ENCODE results near the gene P2RY10.
"Not testable (repeated sequence)": the region's sequence is repeated elsewhere in the genome, so short reads cannot be mapped to it uniquely, and the experiment has no call there.

P2RY10 gene, protein sequence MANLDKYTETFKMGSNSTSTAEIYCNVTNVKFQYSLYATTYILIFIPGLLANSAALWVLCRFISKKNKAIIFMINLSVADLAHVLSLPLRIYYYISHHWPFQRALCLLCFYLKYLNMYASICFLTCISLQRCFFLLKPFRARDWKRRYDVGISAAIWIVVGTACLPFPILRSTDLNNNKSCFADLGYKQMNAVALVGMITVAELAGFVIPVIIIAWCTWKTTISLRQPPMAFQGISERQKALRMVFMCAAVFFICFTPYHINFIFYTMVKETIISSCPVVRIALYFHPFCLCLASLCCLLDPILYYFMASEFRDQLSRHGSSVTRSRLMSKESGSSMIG

DNA sequence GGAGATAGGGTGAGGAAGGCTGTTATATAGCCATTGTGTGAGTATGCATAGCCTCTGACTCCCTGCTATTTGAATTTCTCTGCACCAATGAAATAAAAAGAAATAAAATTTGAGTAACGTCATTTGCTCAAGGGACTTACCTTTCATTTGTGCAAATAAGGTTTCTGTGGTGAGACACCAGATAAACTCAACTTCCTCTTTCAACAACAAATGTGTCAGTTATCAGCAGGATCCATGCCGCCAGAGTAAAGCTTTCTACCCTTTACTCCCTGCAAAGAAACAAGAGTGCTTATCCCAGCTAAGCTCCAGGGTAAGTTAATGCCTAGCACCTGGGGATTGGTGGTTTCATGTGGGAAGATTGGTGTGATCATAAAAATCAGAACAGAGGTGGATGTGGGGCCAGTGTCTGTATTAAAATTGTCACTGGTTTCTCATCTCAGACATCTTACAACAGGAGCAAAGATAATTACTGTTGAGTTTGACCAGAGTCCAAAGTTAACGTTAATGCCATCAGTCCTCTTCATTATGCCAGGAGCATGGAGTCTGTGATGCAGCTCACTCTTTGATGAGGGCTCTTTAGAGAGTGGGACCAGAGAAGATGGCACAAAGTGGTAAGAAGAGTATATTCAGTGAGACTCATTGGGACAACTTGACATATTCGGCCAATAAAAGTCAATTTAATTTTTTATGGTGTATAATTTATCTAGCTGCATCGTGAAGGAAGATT, at the start of gene P2RY10:
TSS of gene P2RY10 (plus strand) at position 206 of the 727 bp plus-strand sequence. CDS start 15,130 bp downstream, outside the sequence.
- DNase-seq (ENCODE audit: low spot score): no peak

DNA sequence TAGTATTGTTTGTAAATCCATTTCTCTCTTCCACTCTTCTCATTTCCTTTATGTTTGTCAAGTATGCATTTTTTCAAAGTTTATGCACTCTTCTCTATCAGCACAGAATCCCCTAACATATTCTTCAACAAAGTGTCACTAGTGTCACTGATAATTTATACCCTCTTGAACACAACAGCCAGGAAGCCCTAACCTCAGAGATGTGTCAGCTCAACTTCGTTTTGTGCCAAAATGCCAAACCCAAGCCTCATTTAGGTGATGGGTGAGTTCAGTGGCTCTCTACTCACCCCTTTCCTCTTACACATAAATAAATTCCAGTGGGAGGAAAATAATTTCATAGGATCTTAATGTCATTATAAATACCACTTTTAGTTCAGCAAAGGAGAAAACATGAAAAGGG, 22.4 kb upstream of the P2RY10 start:
- DNase-seq (ENCODE audit: low spot score): no peak

GRCh38 chrX:78923198-78924015, 21.8 kb upstream of the P2RY10 start:
- no peak for DNase-seq (ENCODE audit: low spot score)

- no peak for DNase-seq (ENCODE audit: low spot score)
Observed at GRCh38 chrX:78931814-78932213, 13.4 kb upstream of the P2RY10 start.

DNA sequence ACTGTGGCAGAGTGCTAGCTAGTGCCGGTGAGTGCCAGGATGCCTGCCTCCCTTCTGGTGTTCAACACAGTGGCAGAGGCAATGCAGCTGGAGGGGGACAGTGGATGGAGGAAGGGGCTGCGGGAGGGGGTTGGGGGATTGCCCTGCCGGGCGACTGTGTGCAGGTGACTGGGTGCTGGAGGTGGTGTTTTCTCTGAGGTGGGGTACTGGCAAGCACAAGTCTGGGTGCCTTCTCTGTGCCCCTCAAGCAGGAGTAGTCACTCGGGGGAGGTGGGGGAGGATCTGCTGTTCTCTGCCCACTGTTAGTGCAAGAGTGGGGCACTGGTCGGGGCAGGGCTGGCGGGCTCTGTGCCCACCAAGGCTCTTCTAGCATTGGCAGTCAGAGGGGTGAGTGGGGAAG, 10.3 kb upstream of the P2RY10 start:
- no peak for DNase-seq (ENCODE audit: low spot score)

DNA sequence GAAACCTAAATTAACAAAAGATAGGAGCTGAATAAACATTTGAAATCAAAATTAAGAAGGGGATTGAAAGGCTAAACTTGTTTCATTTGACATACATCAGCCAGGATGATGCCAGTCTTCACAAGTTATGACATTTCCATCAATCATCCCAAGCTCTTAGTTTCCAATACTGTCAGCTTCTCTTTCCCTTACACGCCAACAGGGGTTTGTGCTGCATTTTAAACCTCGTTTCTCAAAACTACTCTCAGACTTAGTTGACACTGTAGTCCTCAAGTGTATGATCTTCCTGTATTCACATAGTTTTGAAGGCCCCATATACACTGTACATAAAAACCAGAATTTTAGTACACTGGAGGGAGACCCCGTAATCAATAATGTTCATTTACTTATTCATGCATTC, 840 bp upstream of the P2RY10 start:
- no peak for DNase-seq (ENCODE audit: low spot score)

GRCh38 chrX:78946178-78946931, 1.2 kb downstream of the P2RY10 start:
- DNase-seq (ENCODE audit: low spot score): no peak

DNA sequence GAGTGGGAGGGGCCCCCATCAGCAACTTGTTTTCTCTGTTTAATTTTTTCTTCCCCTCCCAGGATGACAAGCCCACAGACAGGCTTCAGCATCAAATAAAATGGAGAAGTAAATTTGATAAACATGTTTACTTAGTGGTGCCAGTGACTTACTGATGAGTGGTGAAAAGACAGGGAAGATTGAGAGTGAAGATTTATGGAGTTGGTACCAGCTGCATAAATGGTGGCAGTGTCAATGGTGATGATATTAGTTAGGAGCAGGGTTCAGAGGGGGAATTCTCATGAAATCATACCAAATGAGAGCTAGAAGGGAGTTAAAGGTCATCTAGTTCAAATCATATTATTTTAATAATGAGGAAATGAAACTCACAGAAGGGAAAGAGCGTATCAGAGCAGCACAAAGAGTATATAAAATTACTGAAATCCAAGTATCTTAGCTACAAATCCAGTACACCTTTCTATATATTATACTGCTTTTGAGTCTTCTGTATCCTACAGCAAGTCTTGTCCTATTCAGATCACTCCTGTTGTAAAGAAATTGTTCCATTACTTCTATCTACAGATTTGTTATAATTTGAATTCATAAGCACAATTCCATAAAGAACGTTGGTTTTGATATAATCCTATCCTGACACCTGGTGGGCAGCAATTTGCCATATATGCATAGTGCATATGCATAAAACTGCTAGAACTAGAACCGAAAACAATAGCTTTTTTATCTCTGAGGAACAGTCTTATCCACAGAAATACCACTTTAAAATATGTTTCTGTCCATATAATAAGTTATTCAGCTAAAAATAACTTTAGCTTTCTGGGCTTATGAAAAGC, 5.0 kb downstream of the P2RY10 start:
- DNase-seq (ENCODE audit: low spot score): no peak

GRCh38 chrX:78957049-78957767, 12.0 kb downstream of the P2RY10 start:
- no peak for DNase-seq (ENCODE audit: low spot score)

- DNase-seq (ENCODE audit: low spot score): no peak
Observed at GRCh38 chrX:78957768-78958130, 12.6 kb downstream of the P2RY10 start.

- no peak for DNase-seq (ENCODE audit: low spot score)
Observed at GRCh38 chrX:78958419-78959116, 13.4 kb downstream of the P2RY10 start.

DNA sequence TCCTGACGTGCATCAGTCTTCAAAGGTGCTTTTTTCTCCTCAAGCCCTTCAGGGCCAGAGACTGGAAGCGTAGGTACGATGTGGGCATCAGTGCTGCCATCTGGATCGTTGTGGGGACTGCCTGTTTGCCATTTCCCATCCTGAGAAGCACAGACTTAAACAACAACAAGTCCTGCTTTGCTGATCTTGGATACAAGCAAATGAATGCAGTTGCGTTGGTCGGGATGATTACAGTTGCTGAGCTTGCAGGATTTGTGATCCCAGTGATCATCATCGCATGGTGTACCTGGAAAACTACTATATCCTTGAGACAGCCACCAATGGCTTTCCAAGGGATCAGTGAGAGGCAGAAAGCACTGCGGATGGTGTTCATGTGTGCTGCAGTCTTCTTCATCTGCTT, 15.7 kb downstream of the P2RY10 start:
- DNase-seq (ENCODE audit: low spot score): no peak

GRCh38 chrX:78964598-78964997, 19.4 kb downstream of the P2RY10 start:
- no peak for DNase-seq (ENCODE audit: low spot score)

DNA sequence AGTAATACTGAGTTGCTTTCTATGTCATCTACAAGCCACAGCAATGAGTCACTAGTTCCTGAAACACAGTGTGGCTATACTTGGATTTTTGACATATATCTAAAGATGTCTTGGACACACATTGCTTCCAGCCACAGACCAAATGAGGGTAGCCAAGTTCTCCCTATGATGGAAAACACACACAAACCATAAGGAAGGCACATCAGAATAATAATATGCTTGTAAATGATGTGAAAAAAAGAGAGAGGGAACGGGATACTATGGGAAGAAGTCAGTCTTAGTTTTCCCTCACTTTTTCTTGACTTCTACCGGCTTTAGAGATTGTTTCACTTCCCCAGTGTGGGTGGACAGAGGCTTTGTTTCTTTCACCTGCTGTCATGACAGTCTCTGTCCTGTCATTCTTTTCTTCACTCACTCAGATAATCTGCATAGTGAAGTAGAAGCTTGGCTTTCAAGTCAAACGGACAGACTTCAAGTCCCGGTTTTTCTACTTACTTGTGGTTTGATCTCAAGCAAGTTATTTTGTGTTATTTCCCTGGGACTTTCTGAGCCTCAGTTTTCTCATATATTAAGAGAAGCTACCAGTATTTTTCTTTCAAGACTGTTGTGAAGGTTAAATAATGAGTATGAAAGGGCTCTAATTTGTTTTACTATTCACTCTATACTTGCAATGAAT, 34.7 kb downstream of the P2RY10 start:
- no peak for DNase-seq (ENCODE audit: low spot score)

DNA sequence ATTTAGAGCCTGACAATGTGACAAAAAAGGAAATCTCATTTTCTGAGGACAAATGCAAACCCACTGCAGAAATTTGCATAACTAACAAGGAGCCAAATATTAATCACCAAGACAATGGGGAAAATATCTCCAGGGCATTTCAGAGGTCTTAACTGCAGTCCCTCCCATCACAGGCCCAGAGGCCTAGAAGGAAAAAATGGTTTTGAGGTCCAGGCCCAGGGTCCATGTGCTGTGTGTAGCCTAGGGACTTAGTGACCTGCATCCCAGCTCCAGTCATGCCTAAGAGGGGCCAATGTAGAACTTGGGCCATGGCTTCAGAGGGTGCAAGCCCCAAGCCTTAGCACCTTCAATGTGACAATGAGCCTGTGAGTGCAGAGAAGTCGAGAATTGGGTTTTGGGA, 44.2 kb downstream of the P2RY10 start:
- no peak for DNase-seq (ENCODE audit: low spot score)

DNA sequence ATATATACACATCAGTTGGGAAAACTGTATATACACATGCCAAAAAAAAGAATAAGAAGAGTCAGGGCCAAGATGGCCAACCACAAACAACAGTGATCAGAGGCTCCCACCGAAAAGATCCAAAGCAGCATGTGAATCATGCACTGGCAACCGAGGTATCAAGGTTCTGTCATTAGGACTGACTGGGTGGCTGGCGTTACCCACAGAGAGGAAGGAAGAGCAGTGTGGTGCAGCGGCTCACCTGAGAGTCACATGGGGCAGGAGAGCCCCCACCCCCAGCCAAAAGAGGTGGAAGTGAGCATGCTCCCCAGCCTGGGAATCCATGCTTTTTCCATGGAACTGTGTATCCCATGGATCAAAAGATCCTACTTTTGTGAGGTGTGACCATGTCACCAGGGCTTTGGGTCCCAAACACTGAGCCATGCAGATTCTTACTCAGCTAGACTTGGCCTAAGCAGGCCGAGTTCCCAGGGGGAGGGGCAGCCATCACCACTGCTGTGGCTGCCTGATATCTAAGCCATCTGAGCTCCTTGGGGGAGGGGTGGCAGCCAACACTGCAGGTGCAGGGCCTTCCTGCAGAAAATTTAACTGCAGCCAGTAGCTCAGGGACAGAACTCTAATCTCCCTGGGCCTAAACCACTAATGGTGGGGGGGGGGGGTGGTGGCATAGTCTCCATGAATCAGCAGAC, 52.8 kb downstream of the P2RY10 start:
- no peak for DNase-seq (ENCODE audit: low spot score)

GRCh38 chrX:79007540-79007939, 62.3 kb downstream of the P2RY10 start:
- not testable (repeated sequence) for DNase-seq (ENCODE audit: low spot score)

Data from pons (tissue), 1 donor.